ENCODE measurements around the gene DELE1.

The DELE1 gene, protein sequence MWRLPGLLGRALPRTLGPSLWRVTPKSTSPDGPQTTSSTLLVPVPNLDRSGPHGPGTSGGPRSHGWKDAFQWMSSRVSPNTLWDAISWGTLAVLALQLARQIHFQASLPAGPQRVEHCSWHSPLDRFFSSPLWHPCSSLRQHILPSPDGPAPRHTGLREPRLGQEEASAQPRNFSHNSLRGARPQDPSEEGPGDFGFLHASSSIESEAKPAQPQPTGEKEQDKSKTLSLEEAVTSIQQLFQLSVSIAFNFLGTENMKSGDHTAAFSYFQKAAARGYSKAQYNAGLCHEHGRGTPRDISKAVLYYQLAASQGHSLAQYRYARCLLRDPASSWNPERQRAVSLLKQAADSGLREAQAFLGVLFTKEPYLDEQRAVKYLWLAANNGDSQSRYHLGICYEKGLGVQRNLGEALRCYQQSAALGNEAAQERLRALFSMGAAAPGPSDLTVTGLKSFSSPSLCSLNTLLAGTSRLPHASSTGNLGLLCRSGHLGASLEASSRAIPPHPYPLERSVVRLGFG

DNA sequence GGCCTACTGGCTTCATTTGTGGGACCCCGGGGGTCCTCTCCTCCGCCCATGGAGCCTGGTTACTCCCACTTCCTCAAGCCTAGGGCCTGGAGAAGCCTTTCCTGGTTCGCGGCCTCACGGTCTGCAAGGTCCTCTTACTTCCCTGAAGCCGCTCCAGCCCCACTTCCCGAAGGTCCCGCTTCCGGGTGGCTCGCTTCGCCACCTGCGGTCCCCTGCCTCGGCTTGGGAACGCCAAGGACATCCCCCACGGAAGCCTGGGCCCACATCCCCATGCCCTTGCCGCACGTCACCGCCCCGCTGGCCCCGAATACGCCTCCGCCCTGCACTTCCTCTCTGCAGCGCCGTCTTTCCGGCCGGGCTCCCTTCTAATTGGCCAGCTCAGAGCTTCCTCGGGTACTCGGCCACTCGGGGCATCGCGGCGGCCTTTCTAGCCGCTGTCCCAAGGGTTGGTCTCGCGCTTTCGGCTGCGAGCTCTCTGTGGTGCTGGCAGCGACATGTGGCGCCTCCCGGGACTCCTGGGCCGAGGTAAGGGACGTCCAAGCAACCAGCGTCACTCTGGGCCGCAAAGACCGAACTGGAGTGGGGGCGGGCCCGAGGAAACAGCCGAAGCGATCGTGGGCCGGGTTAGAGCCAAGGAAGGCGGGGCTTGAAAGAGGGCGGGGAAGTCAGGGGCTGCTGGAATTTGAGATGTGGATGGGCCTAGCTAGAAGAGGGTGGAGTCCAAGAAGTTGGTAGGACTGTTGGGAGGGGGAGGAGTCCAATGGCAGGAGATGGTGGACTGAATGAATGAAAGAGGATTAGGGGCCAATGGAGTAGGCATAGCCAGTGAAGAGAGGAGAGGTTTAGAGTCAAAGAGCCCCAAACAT lies at the start of gene DELE1:
Gene DELE1 (plus strand): TSS at position 424 of the 866 bp plus-strand sequence. CDS start 71 bp downstream, at position 495.
- TF ChIP-seq, protein P1, sequence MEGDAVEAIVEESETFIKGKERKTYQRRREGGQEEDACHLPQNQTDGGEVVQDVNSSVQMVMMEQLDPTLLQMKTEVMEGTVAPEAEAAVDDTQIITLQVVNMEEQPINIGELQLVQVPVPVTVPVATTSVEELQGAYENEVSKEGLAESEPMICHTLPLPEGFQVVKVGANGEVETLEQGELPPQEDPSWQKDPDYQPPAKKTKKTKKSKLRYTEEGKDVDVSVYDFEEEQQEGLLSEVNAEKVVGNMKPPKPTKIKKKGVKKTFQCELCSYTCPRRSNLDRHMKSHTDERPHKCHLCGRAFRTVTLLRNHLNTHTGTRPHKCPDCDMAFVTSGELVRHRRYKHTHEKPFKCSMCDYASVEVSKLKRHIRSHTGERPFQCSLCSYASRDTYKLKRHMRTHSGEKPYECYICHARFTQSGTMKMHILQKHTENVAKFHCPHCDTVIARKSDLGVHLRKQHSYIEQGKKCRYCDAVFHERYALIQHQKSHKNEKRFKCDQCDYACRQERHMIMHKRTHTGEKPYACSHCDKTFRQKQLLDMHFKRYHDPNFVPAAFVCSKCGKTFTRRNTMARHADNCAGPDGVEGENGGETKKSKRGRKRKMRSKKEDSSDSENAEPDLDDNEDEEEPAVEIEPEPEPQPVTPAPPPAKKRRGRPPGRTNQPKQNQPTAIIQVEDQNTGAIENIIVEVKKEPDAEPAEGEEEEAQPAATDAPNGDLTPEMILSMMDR (IDR thresholded peaks at IDR 0.05; ENCODE audit: extremely low read depth, missing control alignments), result no peak

DNA sequence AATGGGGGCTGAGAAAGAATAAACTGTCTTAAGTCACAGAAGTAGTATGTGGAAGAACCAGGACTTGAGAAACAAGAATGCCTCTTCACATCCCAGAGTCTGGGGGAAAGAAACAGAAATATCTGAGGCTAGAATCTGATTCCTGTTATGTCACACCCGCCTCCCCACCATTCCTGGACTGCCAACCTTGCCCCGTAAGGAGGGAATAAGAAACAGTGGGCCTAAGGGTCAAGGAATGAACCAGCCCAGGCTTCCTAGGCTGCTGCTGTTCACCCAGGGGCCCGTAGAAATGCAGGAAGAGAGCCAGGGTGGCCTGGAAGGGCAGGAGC lies 49.8 kb upstream of the DELE1 start:
- TF ChIP-seq, protein P1 (IDR thresholded peaks at IDR 0.05; ENCODE audit: extremely low read depth, missing control alignments), result no peak
- no peak for DNase-seq (ENCODE audit: low spot score)

More for the DNA sequence above, at the start of gene DELE1:
- DNase-seq (ENCODE audit: low spot score), result peak; percentile 92

DNA sequence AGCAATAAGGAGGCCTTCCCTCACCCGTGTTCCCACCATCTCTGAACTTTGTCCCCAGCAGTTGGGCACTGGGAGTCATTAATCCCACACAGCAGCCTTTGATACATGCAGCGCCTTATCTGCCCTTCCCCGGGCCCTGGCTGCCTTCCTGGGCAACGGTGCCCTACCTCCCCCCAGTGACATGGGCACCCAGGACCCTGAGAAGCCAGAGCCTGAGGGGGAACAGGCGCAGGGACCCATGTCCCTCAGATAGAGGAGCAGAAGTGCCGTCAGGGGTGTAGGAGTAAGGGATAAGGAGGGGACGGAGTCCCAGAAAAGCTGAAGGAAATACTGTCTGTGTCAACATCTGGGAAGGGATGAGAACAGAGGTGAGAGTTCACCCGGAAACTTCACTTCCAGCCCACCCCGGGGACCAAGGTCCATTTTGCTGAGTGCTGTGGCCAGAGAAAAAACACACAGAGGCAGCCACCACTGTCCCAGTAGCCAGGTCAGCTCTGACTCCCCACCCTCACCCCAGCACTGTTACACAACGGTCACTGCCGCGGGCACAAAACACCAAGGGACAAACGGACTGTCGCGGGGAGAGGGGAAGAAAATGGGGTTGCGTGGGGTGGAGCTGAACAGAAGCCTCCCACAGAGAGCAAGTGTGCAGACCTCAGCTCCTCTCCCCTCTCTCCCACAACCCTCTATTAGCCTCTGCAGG lies 49.3 kb upstream of the DELE1 start:
- TF ChIP-seq, protein P1 (IDR thresholded peaks at IDR 0.05; ENCODE audit: extremely low read depth, missing control alignments), result no peak
- DNase-seq (ENCODE audit: low spot score), result no peak

DNA sequence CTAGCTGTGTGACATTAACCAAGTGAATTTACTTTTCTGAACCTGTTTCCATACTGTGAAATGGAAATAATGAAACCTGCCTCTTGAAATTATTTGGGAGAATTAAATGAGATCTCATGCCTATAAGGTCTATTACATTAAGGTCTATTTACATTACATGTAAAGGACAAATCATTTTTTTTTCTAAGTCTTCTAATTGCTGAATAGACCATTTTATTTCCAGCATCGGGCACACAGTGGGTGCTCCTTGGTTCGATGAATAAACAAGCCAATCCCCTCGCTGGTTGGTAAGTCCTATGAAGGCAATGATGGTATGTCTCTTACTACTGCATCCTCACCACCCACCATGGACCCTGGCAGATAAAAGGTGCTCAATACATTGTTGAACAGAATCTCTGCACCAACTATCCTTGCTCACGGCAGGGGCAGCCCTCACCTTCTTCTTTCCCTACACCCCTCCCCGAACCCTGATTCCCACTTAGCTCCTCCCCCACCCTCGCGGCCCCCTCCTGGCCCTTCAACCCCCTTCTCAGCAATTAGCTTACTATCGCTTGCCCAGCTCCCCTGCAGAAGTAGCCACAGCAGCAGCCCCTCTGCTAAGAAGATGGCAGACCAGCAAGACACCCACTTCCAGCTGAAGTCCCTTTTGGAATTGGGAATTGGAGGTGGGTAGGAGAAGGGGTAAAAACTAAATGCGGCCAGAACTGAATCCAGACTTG lies 48.5 kb upstream of the DELE1 start:
- no peak for DNase-seq (ENCODE audit: low spot score)

DNA sequence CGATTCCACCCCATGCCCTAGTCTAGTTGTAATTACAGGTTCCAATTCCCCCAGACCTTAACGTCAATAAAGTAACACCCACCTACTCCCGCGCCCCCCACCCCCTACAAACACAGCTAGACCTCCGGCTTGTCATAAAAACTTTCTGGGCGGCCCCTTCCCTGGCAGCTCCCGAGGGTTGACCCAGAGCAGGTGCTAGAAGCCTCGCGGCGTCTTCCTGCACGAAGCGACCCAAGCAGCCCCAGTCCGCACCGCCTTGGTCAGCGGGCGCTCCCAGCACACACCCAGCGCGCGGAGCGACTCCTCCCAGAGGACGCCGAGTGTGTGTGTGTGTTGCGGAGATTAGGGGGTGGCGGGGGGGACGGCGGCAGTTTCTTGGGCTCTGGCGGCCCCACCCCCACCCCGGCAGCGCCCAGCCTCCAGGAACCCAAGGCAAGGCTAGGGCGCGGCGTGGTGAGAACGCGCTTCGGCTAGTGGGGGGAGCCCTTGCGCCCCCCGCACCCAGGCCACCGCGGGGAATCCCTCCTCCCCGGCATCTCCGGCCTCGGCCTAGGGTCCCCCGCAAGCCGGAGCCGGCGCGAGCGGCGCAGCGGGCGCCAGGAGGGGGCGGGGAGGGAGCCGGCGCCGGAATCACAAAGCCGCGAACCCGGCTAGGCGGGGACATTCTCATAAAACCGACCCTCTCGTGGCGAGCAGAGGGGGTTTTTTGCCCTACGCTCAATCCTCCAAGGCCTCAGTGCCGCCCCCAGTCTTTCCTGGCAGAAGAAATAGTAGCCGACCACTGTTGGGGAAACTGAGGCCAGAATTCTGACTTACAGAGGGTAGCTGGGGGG lies 47.7 kb upstream of the DELE1 start:
- DNase-seq (ENCODE audit: low spot score), result no peak

More for the DNA sequence above, 48.5 kb upstream of the DELE1 start:
- TF ChIP-seq, protein P1 (IDR thresholded peaks at IDR 0.05; ENCODE audit: extremely low read depth, missing control alignments), result no peak

More for the DNA sequence above, 47.7 kb upstream of the DELE1 start:
- TF ChIP-seq, protein P1 (IDR thresholded peaks at IDR 0.05; ENCODE audit: extremely low read depth, missing control alignments), result no peak

Data from GM20000 (cell line).